MM.1S (cell line): ENCODE results near the gene VAV2.

Source experiments
- DNase-seq: peaks from one replicate; pipeline ENCODE4 v3.0.0-alpha.2; 2015
- H2AFZ ChIP-seq: fragments of 300-600 bp; sonication (generic); 2 replicates; pipeline ENCODE4 v1.6.0; 2016; ENCODE audit warnings: antibody characterized with exemption, low read length
- H3F3A ChIP-seq: fragments of 300-600 bp; sonication (generic); 2 replicates; pipeline ENCODE4 v1.6.1; 2016; ENCODE audit warnings: mild to moderate bottlenecking, antibody characterized with exemption, low read length, moderate library complexity, mixed read lengths; ENCODE audit not compliant: insufficient read depth
- H3K27ac ChIP-seq: fragments of 300-600 bp; sonication (generic); 2 replicates; pipeline ENCODE4 v1.5.1; 2016; ENCODE audit warnings: mild to moderate bottlenecking, low read length
- H3K27me3 ChIP-seq: fragments of 300-600 bp; sonication (generic); replicated peaks from 2 replicates; pipeline ENCODE4 v1.6.0; 2016; ENCODE audit warnings: low read length; ENCODE audit not compliant: insufficient read depth
- H3K36me3 ChIP-seq: fragments of 300-600 bp; sonication (generic); replicated peaks from 2 replicates; pipeline ENCODE4 v1.6.1; 2016; ENCODE audit warnings: mild to moderate bottlenecking, low read length, mixed read lengths; ENCODE audit not compliant: insufficient read depth
- H3K4me1 ChIP-seq: fragments of 300-600 bp; sonication (generic); 2 replicates; pipeline ENCODE4 v1.6.1; 2016; ENCODE audit warnings: low read length, mixed read lengths
- H3K4me2 ChIP-seq: fragments of 300-600 bp; sonication (generic); 2 replicates; pipeline ENCODE4 v1.6.0; 2016; ENCODE audit warnings: low read depth, low read length
- H3K4me3 ChIP-seq: fragments of 300-600 bp; sonication (generic); 2 replicates; pipeline ENCODE4 v1.5.1; 2016; ENCODE audit warnings: low read length, mixed read lengths
- H3K79me2 ChIP-seq: fragments of 300-600 bp; sonication (generic); 2 replicates; pipeline ENCODE4 v1.6.1; 2016; ENCODE audit warnings: mixed run types, low read length, mixed read lengths
- H3K9ac ChIP-seq: fragments of 300-600 bp; sonication (generic); 2 replicates; pipeline ENCODE4 v1.6.1; 2016; ENCODE audit warnings: low read length, mixed read lengths
- H3K9me2 ChIP-seq: fragments of 300-600 bp; sonication (generic); replicated peaks from 2 replicates; pipeline ENCODE4 v1.6.1; 2016; ENCODE audit warnings: mild to moderate bottlenecking, low read length, mixed read lengths; ENCODE audit not compliant: insufficient read depth
- H3K9me3 ChIP-seq: fragments of 300-600 bp; sonication (generic); replicated peaks from 2 replicates; pipeline ENCODE4 v1.6.1; 2016; ENCODE audit warnings: mild to moderate bottlenecking, low read length, mixed read lengths; ENCODE audit not compliant: insufficient read depth
- H4K20me1 ChIP-seq: fragments of 300-600 bp; sonication (generic); 2 replicates; pipeline ENCODE4 v1.6.1; 2016; ENCODE audit warnings: mild to moderate bottlenecking, low read length, moderate library complexity, mixed read lengths; ENCODE audit not compliant: insufficient read depth
- EZH2 ChIP-seq: fragments of 300-600 bp; sonication (generic); optimal IDR thresholded peaks from 2 replicates; pipeline ENCODE3; 2017; ENCODE audit warnings: low read depth, mild to moderate bottlenecking, antibody characterized with exemption, low read length, mixed read lengths
- EZH2phosphoT487 ChIP-seq: fragments of 300-600 bp; sonication (generic); IDR thresholded peaks from 2 replicates; pipeline ENCODE4 v1.6.1; 2018; ENCODE audit warnings: antibody characterized with exemption, low read length
- TF ChIP-seq, protein P1 (sequence below): fragments of 300-600 bp; sonication (generic); IDR thresholded peaks from 2 replicates; pipeline ENCODE4 v1.5.1; 2016; ENCODE audit warnings: antibody characterized with exemption, low read length, mixed read lengths

The VAV2 gene

DNA sequence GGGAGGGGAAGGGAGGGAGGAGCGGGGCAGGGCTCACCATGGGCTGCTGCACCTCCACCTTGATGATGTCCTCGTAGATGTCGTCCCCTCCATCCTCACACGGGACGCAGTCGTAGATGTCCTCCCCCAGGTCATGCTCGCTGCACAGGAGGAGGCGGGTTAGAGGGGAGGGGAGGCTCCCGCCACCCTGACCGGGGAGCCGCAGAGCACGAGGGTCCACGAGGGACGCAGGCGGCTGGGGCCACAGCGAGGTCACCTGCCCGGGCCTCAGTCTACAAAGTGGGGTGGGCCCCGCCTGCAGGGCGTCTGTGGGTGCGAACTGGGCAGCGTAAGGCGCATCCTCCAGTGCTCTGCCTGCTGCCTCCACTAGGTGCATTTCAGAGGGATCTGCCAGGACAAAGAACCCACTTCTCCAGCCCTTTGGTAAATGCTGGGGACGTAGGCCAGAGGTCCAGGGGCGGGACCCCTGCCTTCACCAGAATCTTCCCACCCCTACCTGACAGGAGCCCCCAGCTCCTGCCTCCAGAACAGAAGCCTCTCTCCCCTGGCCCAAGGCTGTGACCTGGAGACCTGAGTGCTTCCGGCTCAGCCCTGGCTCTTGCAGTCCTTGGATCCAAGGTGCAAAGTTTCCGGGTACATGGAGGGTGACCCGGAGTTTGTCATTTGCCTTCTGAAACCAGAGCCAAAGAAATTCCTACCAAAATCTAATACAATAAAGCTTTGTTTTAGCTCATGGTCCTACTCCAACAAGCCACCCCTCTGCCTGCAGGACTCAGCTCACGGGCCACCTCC lies 179.9 kb downstream of the VAV2 start:
- DNase-seq: no peak
- H3K9me3 ChIP-seq: no peaks in the 10 kb centered on the region
- H3K9me2 ChIP-seq: no peaks in the 10 kb centered on the region
- no peaks in the 10 kb centered on the region for H3K36me3 ChIP-seq
- no peaks in the 10 kb centered on the region for H4K20me1 ChIP-seq
- H2AFZ ChIP-seq: no peak overlapping the region
- no peak overlapping the region for H3K4me3 ChIP-seq
- no peaks in the 10 kb centered on the region for H3K79me2 ChIP-seq
- TF ChIP-seq EZH2: no peak
- TF ChIP-seq, protein P1, sequence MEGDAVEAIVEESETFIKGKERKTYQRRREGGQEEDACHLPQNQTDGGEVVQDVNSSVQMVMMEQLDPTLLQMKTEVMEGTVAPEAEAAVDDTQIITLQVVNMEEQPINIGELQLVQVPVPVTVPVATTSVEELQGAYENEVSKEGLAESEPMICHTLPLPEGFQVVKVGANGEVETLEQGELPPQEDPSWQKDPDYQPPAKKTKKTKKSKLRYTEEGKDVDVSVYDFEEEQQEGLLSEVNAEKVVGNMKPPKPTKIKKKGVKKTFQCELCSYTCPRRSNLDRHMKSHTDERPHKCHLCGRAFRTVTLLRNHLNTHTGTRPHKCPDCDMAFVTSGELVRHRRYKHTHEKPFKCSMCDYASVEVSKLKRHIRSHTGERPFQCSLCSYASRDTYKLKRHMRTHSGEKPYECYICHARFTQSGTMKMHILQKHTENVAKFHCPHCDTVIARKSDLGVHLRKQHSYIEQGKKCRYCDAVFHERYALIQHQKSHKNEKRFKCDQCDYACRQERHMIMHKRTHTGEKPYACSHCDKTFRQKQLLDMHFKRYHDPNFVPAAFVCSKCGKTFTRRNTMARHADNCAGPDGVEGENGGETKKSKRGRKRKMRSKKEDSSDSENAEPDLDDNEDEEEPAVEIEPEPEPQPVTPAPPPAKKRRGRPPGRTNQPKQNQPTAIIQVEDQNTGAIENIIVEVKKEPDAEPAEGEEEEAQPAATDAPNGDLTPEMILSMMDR: no peak
- TF ChIP-seq EZH2phosphoT487: no peak
- H3K27ac ChIP-seq: no peak overlapping the region
- H3K9ac ChIP-seq: no peak overlapping the region
- H3K4me1 ChIP-seq: no peaks in the 10 kb centered on the region
- peaks cover 52% of the 10 kb centered on the region for H3K27me3 ChIP-seq
- H3K4me2 ChIP-seq: no peak overlapping the region
- no peaks in the 10 kb centered on the region for H3F3A ChIP-seq

DNA sequence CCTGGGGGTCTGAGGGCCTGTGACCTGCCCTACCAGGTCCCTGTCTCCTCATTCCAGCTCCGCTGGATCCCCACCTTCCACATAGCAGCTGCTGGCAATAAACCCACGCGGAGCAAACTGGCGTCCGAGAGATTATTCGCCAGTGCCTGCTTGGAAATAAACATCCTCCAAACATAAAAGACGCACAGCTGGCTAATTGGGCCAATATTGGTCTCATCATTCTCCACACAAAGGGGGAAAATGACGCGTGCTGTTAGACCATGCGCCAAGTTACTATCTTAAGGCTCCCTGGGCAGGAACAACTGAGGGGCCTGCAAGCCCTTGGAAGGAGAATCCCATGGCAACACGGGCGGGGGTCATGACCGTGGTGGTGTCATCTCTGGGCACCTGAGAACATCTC lies 180.7 kb downstream of the VAV2 start:
- H3K9me2 ChIP-seq: no peaks in the 10 kb centered on the region
- H3K79me2 ChIP-seq: no peaks in the 10 kb centered on the region
- no peak for TF ChIP-seq EZH2
- TF ChIP-seq, protein P1: no peak
- no peak for TF ChIP-seq EZH2phosphoT487
- H3K36me3 ChIP-seq: no peaks in the 10 kb centered on the region
- H3K9me3 ChIP-seq: no peaks in the 10 kb centered on the region
- H4K20me1 ChIP-seq: no peaks in the 10 kb centered on the region
- no peak overlapping the region for H3K4me3 ChIP-seq
- no peak overlapping the region for H3K9ac ChIP-seq
- no peaks in the 10 kb centered on the region for H3K4me1 ChIP-seq
- no peak overlapping the region for H2AFZ ChIP-seq
- no peak overlapping the region for H3K27ac ChIP-seq
- DNase-seq: no peak
- H3K27me3 ChIP-seq: peaks cover 44% of the 10 kb centered on the region
- no peaks in the 10 kb centered on the region for H3F3A ChIP-seq
- H3K4me2 ChIP-seq: no peak overlapping the region

DNA sequence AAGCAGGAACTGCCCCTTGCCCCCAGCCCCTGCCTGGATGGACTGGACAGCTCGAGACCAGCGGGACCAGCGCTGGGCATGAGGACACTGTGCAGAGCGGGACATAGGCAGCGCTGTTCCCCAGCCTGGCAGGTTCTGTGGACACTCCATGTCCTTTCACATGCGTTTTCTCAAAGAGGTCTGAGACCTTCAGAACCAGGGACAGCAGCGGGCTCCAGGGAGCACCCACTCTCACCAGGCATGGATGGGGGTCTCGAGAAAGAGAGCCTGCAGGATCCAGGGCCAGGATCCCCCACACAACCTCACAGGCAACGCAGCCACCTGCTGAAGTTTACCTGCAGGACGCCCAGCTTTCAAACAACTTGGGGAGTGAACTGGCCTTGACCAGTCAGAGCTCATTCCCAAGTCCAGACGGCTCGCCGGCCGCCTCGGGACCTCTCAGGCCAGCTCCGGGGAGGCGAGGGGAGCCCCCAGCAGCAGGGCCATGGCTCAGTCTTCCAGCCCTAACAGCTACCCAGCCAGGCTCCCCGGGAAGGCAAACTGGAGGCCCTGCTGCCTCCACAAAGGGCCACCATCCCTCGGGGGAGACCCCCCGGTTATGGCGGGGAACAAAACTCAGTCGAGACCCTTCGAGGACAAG lies 181.4 kb downstream of the VAV2 start:
- H3K36me3 ChIP-seq: no peaks in the 10 kb centered on the region

More for the DNA sequence above, 181.4 kb downstream of the VAV2 start:
- H3K27ac ChIP-seq: no peak overlapping the region
- H3F3A ChIP-seq: no peaks in the 10 kb centered on the region
- H3K9me2 ChIP-seq: no peaks in the 10 kb centered on the region
- DNase-seq: no peak
- H3K4me3 ChIP-seq: no peak overlapping the region
- H3K27me3 ChIP-seq: peaks cover 38% of the 10 kb centered on the region
- no peaks in the 10 kb centered on the region for H3K9me3 ChIP-seq
- no peaks in the 10 kb centered on the region for H3K4me1 ChIP-seq
- no peaks in the 10 kb centered on the region for H3K79me2 ChIP-seq
- H3K9ac ChIP-seq: no peak overlapping the region
- TF ChIP-seq EZH2phosphoT487: no peak
- TF ChIP-seq, protein P1: no peak
- TF ChIP-seq EZH2: no peak
- no peaks in the 10 kb centered on the region for H4K20me1 ChIP-seq
- no peak overlapping the region for H3K4me2 ChIP-seq
- H2AFZ ChIP-seq: no peak overlapping the region
